ELF-1 (cell line): ENCODE data around the gene ERVFRD-1.
"Not testable (repeated sequence)": the region's sequence is repeated elsewhere in the genome, so short reads cannot be mapped to it uniquely, and the experiment has no call there.

Experiments
- DNase-seq: peaks from one replicate; pipeline ENCODE4 v3.0.0-alpha.2; 2016; ENCODE audit warnings: low read depth, low spot score

The ERVFRD-1 gene

GRCh38 chr6:11128608-11129007 is 17.1 kb upstream of the ERVFRD-1 start:
- DNase-seq, result no peak

GRCh38 chr6:11126876-11127275 is 15.4 kb upstream of the ERVFRD-1 start:
- DNase-seq, result peak; percentile 69

GRCh38 chr6:11123978-11124377 is 12.5 kb upstream of the ERVFRD-1 start:
- no peak for DNase-seq

- DNase-seq, result no peak
Observed at GRCh38 chr6:11122380-11122779, 10.9 kb upstream of the ERVFRD-1 start.

- no peak for DNase-seq
Observed at GRCh38 chr6:11121851-11122250, 10.3 kb upstream of the ERVFRD-1 start.

GRCh38 chr6:11120271-11121005 is 8.9 kb upstream of the ERVFRD-1 start:
- no peak for DNase-seq

GRCh38 chr6:11115808-11116536 is 4.4 kb upstream of the ERVFRD-1 start:
- not testable (repeated sequence) for DNase-seq

GRCh38 chr6:11113038-11113437 is 1.5 kb upstream of the ERVFRD-1 start:
- DNase-seq, result no peak

- peak; percentile 56 for DNase-seq
Observed at GRCh38 chr6:11111769-11112437, 378 bp upstream of the ERVFRD-1 start.

- DNase-seq, result no peak
Observed at GRCh38 chr6:11108726-11109125, 2.8 kb downstream of the ERVFRD-1 start.

GRCh38 chr6:11103065-11103464 is 8.5 kb downstream of the ERVFRD-1 start:
- no peak for DNase-seq

- DNase-seq, result no peak
Observed at GRCh38 chr6:11101417-11101816, 10.1 kb downstream of the ERVFRD-1 start.

GRCh38 chr6:11098004-11098403 is 13.5 kb downstream of the ERVFRD-1 start:
- DNase-seq, result no peak

GRCh38 chr6:11097476-11097875 is 14.0 kb downstream of the ERVFRD-1 start:
- no peak for DNase-seq

- DNase-seq, result peak; percentile 38
Observed at GRCh38 chr6:11096109-11096508, 15.4 kb downstream of the ERVFRD-1 start.

- no peak for DNase-seq
Observed at GRCh38 chr6:11094941-11095340, 16.6 kb downstream of the ERVFRD-1 start.

GRCh38 chr6:11094411-11094851 is 17.1 kb downstream of the ERVFRD-1 start:
- peak; percentile 77 for DNase-seq

GRCh38 chr6:11093626-11094410 is 17.7 kb downstream of the ERVFRD-1 start, which contains the start of gene SMIM13:
Gene SMIM13 (plus strand): TSS chr6:11093834. CDS start chr6:11094314, 480 bp downstream.
- peak; percentile 99 for DNase-seq

GRCh38 chr6:11093376-11093625 is 18.2 kb downstream of the ERVFRD-1 start:
- no peak for DNase-seq

- DNase-seq, result no peak
Observed at GRCh38 chr6:11092668-11093375, 18.7 kb downstream of the ERVFRD-1 start.

- not testable (repeated sequence) for DNase-seq
Observed at GRCh38 chr6:11091141-11091540, 20.4 kb downstream of the ERVFRD-1 start.
